GM10847 (cell line): ENCODE measurements around the gene CPT1B.

Experiments
- POLR2A ChIP-seq: IDR thresholded peaks from 2 replicates; pipeline ENCODE4 v1.6.1; 2011; ENCODE audit not compliant: insufficient read length; ENCODE audit errors: extremely low read depth

Gene CPT1B

DNA sequence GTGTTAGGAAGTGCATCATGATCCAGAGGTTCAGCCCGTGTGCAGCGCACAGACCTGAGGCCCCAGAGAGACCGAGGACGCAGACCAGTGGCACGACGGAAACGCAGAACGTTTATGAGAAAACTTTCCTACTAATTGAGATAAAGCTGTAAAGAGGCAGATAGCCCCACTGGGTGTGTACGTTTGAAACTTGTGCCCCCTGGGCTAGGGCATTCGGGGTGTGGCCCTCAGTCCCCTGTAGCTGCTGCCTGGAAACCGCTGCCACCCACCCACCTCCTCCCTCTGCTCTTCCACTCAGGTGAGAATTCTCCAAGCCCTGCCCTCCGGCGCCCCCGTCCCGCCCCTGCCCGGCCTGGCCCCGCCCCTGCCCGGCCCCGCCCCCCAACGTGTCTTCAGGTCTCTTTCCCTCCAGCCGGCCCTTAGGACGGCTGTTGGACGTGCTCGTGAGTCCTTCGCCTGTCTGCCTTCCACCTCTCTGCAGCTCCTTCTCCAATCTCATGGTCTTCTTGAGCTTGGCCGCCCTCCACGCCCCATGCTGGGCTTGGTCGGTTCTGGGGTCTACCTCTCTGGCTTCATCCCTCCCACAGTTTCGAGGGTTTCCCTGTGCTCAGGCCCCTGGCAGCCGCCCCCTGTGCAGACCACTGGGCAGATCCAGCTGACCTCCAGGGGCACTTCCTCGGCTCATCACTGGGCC is 34.4 kb upstream of the CPT1B start:
- TF ChIP-seq POLR2A, result no peak

DNA sequence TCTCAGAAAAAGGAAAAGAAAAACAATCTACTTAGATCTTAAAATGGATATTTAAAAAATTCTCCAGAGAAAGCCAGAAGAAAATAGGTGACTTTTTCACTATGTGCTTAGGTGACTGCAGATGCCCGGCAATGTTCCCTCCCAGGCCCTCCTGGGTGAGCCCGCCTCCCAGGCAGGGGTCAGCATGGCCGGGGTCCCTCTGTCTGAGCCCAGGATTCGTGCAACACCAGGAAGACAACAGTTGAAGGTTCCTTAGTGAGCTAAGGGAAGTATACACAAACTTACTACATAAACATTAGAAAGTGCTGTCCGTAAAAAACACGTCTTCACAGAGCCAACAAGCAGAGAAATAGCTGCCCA is 33.9 kb upstream of the CPT1B start:
- TF ChIP-seq POLR2A, result no peak

DNA sequence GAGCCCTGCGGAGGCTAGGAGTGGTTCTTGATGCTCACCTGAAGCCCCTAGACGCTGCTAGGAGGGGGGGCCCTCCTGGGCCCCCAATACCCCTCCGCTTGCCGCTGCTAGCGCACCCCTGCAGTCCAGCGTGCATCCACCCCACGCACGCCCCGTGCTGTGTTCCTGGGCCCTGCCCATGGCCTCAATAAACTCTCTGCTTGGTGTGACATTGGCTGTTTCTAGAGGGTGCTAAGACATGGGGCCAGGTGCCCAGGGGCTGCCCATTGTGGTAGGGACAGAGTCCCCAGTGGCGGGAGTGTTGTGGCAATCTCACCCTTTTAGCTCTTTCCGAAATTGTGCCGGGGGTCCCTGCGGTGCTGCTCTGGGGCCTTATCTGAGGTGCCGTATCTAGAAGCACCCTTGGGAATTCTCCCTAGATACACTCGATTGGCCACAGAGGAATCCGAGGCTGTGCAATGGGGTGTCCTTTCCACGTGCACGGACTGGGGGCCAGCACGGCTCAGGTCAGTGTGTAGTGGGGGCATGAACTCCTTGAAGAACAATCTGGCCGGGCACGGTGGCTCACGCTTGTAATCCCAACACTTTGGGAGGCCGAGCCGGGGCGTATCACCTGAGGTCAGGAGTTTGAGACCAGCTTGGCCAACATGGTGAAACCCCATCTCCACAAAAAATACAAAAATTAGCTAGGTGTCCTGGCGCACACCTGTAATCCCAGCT is 33.3 kb upstream of the CPT1B start:
- no peak for TF ChIP-seq POLR2A

GRCh38 chr22:50610581-50610980 is 32.4 kb upstream of the CPT1B start:
- no peak for TF ChIP-seq POLR2A

DNA sequence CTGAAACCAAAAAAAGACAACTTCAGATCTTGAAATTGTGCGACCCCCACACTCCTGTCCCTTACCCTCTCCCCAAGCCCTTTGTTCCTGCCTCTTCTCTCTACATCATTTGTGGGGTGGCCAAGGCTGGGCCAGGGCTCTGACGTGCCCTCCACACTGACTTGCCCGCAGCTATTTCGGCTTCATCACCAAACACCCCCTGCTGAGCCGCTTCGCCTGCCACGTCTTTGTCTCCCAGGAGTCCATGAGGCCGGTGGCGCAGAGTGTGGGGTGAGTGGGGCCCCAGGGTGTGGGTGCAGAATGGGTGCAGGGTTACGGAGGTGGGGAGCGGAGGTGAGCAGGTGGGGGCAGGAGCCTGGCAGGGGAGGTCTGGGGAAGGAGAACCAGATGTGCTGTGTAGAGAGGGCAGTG is 31.8 kb upstream of the CPT1B start:
- TF ChIP-seq POLR2A, result no peak

GRCh38 chr22:50609599-50609998 is 31.4 kb upstream of the CPT1B start:
- no peak for TF ChIP-seq POLR2A

DNA sequence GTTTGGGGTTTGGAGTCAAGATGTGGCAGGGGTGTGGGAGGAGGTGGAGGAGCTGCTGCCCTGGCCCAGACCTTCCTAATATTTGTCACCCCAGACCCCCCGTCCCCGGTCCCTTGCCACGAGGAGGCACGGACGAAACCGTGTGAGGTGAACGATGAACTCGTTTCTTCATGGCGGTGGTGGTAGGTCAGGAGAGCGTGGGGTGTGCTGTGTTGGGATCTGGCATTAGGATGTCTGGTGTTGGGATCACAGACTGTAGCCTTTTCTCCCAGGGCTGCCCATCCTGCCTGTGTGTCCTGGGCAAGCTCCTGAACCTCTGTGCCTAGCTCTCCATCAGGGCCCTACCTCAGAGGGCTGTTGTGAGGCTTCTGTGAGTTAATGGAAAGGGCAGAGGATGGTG is 30.8 kb upstream of the CPT1B start:
- TF ChIP-seq POLR2A, result no peak

DNA sequence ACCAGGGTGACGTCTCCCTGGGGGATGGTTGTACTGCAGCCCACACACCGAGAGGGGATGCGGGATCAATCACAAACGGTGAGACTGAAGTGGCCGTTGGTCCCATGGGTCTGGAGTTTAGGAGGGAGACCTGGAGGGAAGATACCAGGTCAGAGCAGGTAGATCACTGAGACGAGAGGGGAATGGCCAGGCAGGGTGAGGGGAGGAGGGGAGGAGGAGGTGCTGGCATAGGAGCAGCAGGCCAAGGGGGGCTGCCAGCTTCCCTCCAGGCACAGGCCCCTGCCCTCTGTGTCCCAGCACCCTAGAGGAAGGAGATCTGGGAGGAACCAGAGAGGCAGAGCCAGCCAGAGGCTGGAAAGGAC is 29.4 kb upstream of the CPT1B start:
- TF ChIP-seq POLR2A, result no peak

- TF ChIP-seq POLR2A, result no peak
Measured at GRCh38 chr22:50606946-50607658, 28.9 kb upstream of the CPT1B start.

DNA sequence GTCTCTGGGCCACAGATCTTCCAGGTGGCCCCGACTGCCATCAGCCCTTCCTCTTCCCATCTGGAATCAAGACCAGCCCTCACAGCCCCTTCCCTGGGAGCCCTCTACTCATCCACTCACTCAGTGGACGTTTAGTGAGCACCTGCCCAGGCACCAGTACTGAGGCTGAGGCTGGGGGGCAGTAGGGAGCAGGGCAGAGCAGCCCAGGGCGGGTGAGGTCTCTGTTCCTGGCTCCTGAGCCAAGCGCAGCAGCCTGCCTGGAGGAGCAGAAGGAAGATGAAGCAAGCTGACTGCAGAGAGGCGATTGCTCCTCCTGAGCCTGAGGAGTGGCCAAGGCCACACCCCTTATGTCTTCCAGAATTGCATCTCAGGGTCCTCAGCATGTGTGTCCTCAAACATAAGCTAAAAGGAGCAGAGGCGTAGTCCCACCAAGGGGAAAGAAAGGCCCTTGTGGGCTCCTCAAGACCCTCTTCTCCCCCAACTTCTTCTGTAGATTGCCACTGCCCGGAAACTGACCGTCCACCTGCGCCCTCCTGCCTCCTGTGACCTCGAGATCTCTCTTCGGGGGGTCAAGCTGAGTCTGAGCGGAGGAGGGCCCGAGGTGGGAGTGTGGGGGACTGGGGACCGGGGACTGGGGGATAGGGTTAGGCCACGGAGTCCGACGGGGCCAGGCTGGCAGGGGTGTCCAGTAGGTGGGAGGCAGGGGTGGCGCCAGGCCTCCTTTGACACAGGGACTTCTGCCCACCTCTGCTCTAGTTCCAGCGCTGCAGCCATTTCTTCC is 28.1 kb upstream of the CPT1B start:
- no peak for TF ChIP-seq POLR2A

GRCh38 chr22:50605613-50606074 is 27.4 kb upstream of the CPT1B start:
- no peak for TF ChIP-seq POLR2A

GRCh38 chr22:50605002-50605612 is 26.9 kb upstream of the CPT1B start:
- TF ChIP-seq POLR2A, result no peak

- no peak for TF ChIP-seq POLR2A
Measured at GRCh38 chr22:50604256-50605001, 26.2 kb upstream of the CPT1B start.

GRCh38 chr22:50603511-50604255 is 25.5 kb upstream of the CPT1B start:
- no peak for TF ChIP-seq POLR2A
